NCI-H146 treated with DMSO at 0.1 percent for 48 hours (cell line): Measurements from ENCODE around the gene TECPR2.
A peak's percentile ranks its signal among the peaks of the same experiment; 100 is the strongest.

ENCODE experiments used
- DNase-seq: peaks from one replicate; lab custom pipeline; 2025; ENCODE audit not compliant: unreplicated experiment; lab: John Stamatoyannopoulos, UW

Gene TECPR2

GRCh38 chr14:102464006-102464405 lies 101.3 kb downstream of the TECPR2 start:
- no peak for DNase-seq

GRCh38 chr14:102464846-102465341 lies 102.2 kb downstream of the TECPR2 start:
- no peak for DNase-seq

- DNase-seq: no peak
Measured at GRCh38 chr14:102469261-102469660, 106.5 kb downstream of the TECPR2 start.

GRCh38 chr14:102471921-102472790 lies 109.4 kb downstream of the TECPR2 start:
- no peak for DNase-seq

- DNase-seq: no peak
Measured at GRCh38 chr14:102472791-102473150, 110.0 kb downstream of the TECPR2 start.

- DNase-seq: no peak
Measured at GRCh38 chr14:102473559-102473958, 110.8 kb downstream of the TECPR2 start.

GRCh38 chr14:102474934-102475333 lies 112.2 kb downstream of the TECPR2 start:
- DNase-seq: no peak

GRCh38 chr14:102479107-102479506 lies 116.4 kb downstream of the TECPR2 start:
- no peak for DNase-seq

- no peak for DNase-seq
Measured at GRCh38 chr14:102479777-102480176, 117.0 kb downstream of the TECPR2 start.

- DNase-seq: no peak
Measured at GRCh38 chr14:102481371-102481770, 118.6 kb downstream of the TECPR2 start.

- DNase-seq: peak; percentile 56
Measured at GRCh38 chr14:102481791-102482238, 119.1 kb downstream of the TECPR2 start.

GRCh38 chr14:102484316-102484715 lies 121.6 kb downstream of the TECPR2 start:
- no peak for DNase-seq

GRCh38 chr14:102485693-102486512 lies 123.2 kb downstream of the TECPR2 start:
- DNase-seq: no peak

GRCh38 chr14:102486513-102487203 lies 123.9 kb downstream of the TECPR2 start:
- no peak for DNase-seq

GRCh38 chr14:102487204-102487577 lies 124.5 kb downstream of the TECPR2 start:
- no peak for DNase-seq

GRCh38 chr14:102490456-102490855 lies 127.7 kb downstream of the TECPR2 start:
- DNase-seq: no peak

- no peak for DNase-seq
Measured at GRCh38 chr14:102491366-102491765, 128.6 kb downstream of the TECPR2 start.

- no peak for DNase-seq
Measured at GRCh38 chr14:102491786-102492530, 129.2 kb downstream of the TECPR2 start.

GRCh38 chr14:102492531-102492910 lies 129.8 kb downstream of the TECPR2 start:
- no peak for DNase-seq

GRCh38 chr14:102493096-102493495 lies 130.4 kb downstream of the TECPR2 start:
- no peak for DNase-seq

GRCh38 chr14:102493585-102493984 lies 130.8 kb downstream of the TECPR2 start:
- no peak for DNase-seq
